DMS153 treated with DMSO at 0.1 percent for 48 hours (cell line): ENCODE data around the gene SMIM44.
"Not testable (repeated sequence)": the region's sequence is repeated elsewhere in the genome, so short reads cannot be mapped to it uniquely, and the experiment has no call there.

ENCODE experiments used
- DNase-seq: peaks from one replicate; lab custom pipeline; 2025; ENCODE audit not compliant: unreplicated experiment; lab: John Stamatoyannopoulos, UW

SMIM44 gene

GRCh38 chr19:3518255-3518654 is 35.0 kb upstream of the SMIM44 start:
- DNase-seq = no peak

DNA sequence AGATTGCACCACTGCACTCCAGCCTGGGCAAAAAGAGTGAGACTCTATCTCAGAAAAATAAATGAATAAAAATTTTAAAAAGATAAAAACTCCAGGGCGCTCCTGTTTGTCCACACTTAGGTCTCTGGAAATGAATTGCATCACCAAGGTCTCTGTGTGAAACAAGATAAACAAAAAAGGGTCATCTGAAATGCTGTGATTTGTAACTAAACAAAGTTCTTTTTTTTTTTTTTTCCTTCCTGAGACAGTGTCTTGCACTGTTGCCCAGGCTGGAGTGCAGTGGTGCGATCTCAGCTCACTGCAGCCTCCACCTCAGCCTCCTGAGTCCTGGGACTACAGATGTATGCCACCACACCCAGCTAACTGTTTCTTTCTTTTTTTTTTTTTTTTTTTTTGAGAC is 34.4 kb upstream of the SMIM44 start:
- DNase-seq = no peak

- peak; percentile 14 for DNase-seq
These were observed 33.5 kb upstream of the SMIM44 start for GRCh38 chr19:3516675-3517207.

DNA sequence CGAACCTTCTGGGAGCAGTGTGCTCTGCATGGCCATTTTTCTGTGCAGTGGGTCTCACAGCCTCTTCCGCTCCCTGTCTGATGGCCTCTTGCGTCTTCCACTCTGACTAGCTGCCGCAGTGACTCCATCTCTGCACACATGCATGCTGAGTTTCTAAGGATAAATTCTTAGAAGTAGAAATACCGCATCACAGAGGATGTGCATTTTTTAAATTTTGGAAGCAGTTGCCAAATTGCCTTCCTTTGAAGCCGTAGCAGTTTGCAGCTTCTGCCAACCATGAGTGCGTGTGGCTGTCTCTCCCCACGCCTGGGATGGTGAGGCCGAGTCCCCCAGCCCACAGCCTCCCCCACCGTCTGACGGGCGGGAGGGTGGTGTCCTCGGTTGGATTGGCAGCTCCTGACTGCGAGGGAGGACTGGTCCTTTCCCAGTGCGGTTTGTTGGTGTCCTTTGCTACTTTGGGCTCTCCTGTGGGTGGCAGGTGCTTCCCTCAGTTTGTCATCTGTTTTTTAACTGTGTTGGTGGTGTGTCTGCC is 32.7 kb upstream of the SMIM44 start:
- DNase-seq = no peak

DNA sequence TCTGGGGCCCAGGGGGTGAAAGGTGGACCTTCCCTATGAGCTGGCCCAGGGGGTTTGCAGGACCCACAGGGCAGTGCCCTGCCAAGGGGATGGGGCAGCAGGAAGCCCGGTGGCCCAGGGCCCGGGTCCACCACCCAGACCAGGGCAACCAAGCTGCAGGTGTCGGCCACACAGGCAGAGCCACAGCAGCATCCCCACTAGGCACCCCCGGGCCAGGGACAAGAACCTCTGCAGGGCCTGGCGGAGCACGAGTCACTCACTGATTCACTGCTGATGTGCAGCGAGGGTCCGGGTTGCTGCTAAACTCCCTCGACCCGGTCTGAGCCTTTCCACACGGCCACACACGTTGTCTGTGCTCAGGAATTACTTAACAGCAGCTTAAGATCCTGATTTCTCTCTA is 31.7 kb upstream of the SMIM44 start:
- no peak for DNase-seq

- no peak for DNase-seq
These were observed 30.2 kb upstream of the SMIM44 start for GRCh38 chr19:3513229-3514140.

DNA sequence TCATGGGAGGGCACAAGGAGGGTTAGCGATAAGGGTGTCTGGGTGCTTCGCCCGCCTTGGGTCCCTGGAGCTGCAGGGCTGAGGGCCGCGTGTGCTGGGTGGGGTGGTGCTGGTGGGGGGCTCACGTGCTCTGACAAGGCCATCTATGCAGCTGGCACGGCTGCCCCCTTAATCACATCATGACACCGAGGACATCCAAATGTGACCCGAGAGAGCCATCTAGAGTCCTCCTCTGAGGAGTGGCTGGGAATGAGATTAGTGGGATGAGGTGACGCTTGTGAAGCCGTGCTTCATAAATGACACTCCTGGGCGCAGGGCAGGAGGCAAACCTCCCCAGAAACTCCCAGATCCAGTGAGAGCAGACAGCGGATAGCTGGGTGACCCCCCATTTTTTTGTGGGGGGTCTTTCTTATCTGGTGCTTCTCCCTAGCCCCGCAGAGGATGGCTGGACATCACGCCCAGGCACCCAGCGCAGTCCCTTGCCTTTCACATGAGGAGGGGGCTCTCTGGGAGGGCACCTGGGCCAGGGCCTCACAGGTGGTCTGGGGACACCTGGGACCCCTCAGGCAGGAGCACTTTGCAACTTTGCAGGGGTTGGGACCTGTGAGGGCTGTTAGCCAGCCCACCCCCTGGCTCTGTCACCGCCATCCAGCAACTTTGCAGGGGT is 29.5 kb upstream of the SMIM44 start:
- no peak for DNase-seq

DNA sequence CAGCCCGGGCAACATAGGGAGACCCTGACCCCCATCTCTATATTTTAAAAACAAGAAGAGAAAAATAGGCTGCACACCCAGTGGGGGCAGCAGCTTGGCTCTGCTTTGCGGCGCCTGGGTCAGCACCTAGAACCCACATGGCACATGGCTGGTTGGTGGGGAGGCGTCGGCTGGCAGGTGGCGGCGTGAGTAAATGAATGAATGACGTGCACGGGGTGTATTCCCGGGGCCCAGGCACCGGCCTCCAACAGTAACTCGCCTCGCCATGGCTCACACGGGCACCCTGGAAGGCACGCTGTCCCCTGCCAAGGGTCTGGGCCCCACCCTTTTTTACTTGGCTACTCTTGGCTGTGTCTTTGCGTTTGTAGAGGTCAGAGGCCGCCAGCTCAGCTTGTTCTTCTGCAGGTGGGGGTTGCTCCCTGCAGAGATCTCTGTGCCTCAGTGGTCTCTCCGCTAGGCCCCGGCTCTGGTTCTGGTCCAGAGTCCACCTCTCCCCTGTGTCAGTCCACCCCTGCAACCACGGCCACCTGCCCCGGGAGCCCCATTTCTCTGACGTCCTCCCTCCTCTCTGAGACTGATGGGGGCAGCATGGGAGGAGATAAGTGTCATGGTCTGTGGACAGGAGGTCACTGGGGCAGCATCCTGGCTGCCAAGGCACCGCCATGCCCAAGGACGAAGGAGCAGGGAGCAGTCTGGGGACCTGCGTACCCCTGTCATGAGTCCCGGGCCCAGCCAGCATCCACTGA is 28.4 kb upstream of the SMIM44 start:
- DNase-seq = no peak

GRCh38 chr19:3510727-3511126 is 27.5 kb upstream of the SMIM44 start:
- DNase-seq = no peak

GRCh38 chr19:3509566-3509989 is 26.3 kb upstream of the SMIM44 start:
- DNase-seq = no peak

- DNase-seq = no peak
These were observed 25.7 kb upstream of the SMIM44 start for GRCh38 chr19:3508771-3509535.

- not testable (repeated sequence) for DNase-seq
These were observed 24.9 kb upstream of the SMIM44 start for GRCh38 chr19:3508121-3508661.

DNA sequence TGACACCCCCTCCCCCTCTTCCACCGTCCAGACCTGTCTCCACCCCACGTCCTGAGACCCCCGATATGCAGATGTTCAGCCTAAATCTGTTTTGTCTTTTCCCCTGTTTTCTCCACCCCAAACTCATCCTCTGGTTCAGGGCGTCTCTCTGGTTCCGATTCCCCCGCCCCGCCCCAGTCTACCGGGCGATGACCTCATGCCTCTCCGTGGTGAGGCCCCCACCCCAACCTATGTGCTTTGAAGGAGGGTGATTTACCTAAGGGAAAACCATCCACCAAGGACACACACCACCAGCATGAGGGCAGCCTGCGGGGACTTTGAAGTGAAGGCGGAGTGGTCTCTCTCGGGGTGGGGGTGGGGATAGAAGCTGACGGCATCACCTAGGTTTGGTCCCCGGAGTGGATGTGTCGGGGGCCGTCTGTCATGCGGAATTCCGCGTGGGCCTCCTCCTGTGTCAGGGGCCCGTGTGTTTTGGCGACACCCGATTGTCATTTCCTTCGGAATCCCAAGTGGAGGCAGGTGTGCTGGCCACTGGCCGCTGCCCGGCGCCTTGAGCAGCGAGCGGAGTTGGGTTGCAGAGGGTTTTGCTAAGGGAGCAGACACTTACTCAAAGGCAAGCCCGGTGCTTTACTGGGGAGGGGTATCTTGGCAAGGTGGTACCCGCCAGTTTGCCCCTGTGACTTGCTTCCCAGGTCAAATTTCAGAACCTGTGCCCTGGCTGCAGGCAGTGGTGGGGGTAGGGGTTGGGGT is 24.3 kb upstream of the SMIM44 start:
- no peak for DNase-seq

GRCh38 chr19:3506384-3507340 is 23.4 kb upstream of the SMIM44 start:
- DNase-seq = no peak

DNA sequence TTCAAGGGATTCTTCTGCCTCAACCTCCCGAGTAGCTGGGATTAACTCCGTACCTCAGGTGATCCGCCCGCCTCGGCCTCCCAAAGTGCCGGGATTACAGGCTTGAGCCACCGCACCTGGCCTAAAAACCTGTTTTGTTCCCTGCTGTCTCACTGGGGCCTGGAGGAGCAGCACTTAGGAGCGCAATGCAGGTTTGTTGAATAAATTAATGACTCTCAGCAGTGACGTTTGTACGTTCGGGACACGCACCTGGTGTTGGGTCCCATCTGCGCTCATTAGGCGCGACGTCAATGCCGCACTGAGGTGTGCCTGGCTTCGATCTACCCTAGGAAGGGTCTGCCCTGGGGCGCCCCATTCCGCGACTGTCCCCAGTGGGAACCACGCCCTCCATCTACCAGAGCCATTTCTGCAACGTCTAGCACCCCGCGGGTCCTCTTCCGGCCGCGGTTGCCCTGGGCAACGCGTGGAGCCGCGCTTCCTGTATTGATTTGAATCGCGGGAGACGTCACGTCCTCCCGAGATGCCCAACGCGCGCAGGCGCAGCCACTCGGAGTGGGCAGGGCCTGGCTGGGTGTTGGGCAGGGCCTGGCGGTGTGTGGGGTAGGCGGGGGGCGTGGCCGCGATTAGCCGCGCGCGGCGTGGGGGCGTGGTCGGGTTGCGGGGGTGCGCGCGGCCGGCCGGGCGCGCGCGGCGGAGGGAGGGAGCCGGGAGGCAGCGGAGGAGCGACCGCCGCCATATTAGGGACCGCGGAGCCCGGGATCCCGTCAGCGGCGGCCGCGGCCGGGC is 22.6 kb upstream of the SMIM44 start, which contains the start of gene FZR1:
FZR1 (plus strand) TSS at position 714 of the 786 bp plus-strand sequence. CDS start 16,679 bp downstream, outside the sequence.
- peak; percentile 93 for DNase-seq

DNA sequence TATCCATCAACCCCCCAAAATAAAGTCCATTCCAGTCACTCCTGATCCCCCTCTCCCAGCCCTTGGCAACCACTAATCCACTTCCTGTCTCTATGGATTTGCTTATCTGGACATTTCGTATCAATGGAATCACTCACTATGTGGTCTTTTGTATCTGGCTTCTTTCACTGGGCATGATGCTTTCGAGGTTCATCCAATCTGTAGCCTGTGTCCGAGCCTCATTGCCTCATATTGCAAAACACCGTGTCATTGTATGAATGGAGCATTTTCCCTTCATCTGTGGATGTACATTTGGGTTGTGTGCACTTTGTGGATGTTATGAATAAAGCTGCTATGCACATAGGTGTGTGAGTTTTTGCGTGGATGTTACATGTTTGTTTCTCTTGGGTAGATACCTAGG is 21.5 kb upstream of the SMIM44 start:
- DNase-seq = no peak

DNA sequence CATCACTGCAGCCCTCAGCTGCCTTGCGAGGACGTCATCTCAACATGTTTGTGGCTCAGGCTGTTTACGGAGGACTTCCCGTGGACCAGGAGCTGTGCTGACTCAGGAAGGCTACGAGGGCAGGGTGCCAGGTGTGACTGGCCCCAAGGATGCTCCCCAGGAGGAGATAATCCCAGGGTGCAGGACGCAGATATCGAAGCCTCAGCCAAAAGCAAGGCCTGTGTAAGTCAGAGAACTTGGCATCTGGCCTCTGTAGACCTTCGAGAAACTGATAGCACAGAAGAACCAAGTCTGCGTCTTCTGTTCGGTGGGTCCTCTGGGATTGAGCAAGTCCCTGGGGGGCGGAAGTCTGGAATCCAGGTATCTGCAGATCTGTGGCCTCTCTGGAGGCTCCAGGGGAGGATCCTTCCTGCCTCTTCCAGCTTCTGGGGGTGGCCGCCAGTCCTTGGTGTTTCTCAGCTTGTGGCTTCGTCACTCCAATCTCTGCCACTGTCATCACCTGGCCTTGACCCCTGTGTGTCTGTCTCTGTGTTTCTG is 19.9 kb upstream of the SMIM44 start:
- no peak for DNase-seq
